GM10248 (cell line): ENCODE data around the gene CYBC1.
"Not testable (repeated sequence)": the region's sequence is repeated elsewhere in the genome, so short reads cannot be mapped to it uniquely, and the experiment has no call there.

Source experiments
- CTCF ChIA-PET: fragments of 300-600 bp; sonication (Branson Sonifier 250); formaldehyde crosslinking; extraction: SDS; loops from one replicate; lab custom pipeline; 2021; ENCODE audit warnings: antibody characterized with exemption; lab: Yijun Ruan, JAX
- POLR2A ChIA-PET: fragments of 350-650 bp; sonication (Branson Sonifier 250); formaldehyde crosslinking; extraction: SDS; loops from one replicate; lab custom pipeline; 2020; ENCODE audit warnings: antibody characterized with exemption; lab: Yijun Ruan, JAX
- DNase-seq: peaks from one replicate; pipeline ENCODE4 v3.0.0; 2012; ENCODE audit errors: extremely low spot score
- TF ChIP-seq, protein P1 (sequence below): IDR thresholded peaks from 2 replicates; pipeline ENCODE4 v1.5.1; 2012; ENCODE audit warnings: mild to moderate bottlenecking, low read depth; ENCODE audit errors: extremely low read depth, missing control alignments, control extremely low read depth

CYBC1 gene

DNA sequence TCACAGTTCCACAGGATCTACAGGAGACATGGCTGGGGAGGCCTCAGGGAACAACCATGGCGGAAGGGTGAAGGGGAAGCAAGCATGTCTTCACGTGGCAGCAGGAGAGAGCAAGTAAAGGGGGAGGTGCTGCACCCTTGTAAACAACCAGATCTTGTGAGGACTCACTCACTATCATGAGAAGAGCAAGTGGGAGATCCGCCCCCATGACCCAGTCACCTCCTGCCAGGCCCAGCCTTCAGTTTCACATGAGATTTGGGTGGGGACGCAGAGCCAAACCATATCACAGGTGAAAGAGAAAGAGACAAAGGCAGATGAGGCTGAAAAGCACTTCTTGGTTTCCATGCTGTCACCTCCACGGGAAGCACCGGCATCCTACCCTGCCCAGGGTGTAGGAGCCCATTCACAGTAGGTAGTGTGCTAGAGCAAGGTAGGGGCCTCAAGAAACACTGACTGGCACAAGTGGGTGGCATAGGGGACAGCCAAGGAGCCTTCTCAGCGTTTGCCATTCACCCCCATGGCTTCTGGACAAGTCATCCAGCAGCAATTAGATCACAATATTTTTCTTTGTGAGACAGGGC lies 14.6 kb upstream of the CYBC1 start:
- ChIA-PET CTCF (no interaction called here), POLR2A (no interaction called here)
- no peak for DNase-seq
- TF ChIP-seq, protein P1, sequence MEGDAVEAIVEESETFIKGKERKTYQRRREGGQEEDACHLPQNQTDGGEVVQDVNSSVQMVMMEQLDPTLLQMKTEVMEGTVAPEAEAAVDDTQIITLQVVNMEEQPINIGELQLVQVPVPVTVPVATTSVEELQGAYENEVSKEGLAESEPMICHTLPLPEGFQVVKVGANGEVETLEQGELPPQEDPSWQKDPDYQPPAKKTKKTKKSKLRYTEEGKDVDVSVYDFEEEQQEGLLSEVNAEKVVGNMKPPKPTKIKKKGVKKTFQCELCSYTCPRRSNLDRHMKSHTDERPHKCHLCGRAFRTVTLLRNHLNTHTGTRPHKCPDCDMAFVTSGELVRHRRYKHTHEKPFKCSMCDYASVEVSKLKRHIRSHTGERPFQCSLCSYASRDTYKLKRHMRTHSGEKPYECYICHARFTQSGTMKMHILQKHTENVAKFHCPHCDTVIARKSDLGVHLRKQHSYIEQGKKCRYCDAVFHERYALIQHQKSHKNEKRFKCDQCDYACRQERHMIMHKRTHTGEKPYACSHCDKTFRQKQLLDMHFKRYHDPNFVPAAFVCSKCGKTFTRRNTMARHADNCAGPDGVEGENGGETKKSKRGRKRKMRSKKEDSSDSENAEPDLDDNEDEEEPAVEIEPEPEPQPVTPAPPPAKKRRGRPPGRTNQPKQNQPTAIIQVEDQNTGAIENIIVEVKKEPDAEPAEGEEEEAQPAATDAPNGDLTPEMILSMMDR: no peak

DNA sequence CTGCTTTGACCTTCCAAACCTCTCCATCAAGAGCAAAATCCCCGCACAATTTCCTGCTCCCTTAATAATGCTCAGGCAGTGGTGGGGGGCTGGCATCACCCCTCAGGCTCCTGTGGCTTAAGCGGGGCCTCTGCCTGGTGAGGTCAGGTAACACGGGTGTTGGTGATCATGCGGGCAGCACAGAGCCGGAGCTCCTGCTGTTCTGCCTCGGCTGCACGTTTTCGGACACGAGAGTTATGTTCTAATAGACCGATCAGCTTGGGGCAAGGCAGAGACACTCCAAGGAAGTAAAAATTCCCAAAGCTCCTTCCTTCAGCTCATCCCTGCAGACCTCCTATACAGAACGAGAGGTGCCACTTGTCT lies 14.0 kb upstream of the CYBC1 start:
- POLR2A ChIA-PET: interaction anchor here (0.6 kb wide), 1 partner anchor 442 kb away, joined by 5 read pairs; the partner anchor contains the start of genes CENPX and LRRC45
- TF ChIP-seq, protein P1: no peak
- CTCF ChIA-PET: no interaction called here
- no peak for DNase-seq

GRCh38 chr17:82463925-82464566 lies 13.5 kb upstream of the CYBC1 start:
- POLR2A ChIA-PET: interaction anchor here (0.6 kb wide), 1 partner anchor 441 kb away, joined by 5 read pairs; the partner anchor contains the start of genes CENPX and LRRC45
- no peak for DNase-seq
- TF ChIP-seq, protein P1: no peak
- CTCF ChIA-PET: interaction anchor here (1.1 to 1.4 kb wide), 2 partner anchors 10 to 90 kb away, joined by 4 to 6 read pairs; no protein-coding TSS in a partner anchor

DNA sequence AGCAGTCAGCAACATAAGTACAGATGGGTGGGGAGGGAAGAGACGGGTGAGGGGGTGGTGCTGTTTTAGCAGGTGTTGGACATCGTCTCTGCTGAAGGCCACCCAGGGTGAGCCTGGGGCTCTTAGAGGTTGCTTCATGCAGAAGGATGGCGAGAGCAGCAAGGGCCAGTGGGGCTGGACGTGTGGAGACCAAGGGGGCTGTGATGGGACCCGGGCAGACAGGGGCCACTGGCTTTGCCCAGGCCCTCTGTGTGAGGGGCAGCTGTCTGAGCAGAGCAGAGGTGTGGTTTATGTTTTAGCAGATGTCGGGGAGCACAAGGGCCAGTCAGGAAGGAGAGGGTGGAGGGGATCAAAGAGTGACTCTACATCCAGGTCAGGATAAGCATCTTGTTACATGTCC lies 12.8 kb upstream of the CYBC1 start:
- no peak for DNase-seq
- TF ChIP-seq, protein P1: no peak
- POLR2A ChIA-PET: no interaction called here
- CTCF ChIA-PET: interaction anchor here (1.1 to 1.4 kb wide), 2 partner anchors 10 to 90 kb away, joined by 4 to 6 read pairs; no protein-coding TSS in a partner anchor

DNA sequence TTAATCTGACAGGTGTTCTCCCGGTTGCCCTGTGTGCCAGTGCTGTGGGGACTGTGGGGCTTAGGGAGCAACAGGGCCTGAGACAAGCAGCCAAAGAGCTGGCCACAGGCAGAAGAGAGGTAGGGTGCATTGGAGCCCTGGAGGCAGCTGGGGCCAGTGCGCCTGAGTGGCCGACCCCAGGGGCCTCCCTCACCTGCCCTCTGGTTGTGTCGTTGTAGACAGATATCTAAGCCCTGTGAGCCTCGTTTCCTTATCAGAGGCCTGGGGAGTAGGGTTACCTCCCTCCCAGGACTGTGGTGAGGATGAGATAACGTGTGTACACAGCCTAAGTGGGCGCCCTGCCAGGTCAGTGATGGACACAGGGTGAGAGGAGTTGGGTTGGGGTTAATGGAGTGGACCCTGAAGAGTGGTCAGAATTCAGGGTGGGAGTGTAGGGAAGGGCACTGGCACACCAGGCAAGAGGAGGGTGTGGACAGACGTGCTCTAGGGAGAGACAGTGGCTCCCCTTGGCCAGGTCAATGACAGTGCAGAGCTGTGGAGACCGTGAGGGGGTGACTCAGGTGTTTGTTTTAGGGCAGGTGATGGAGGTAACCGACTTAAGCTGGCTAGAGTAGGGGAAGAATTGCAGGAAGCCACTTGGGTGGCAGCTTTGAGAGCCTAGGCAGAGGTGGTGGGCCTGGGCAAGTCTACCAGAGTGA lies 11.4 kb upstream of the CYBC1 start:
- CTCF ChIA-PET: interaction anchor here (0.9 kb wide), 1 partner anchor 89 kb away, joined by 4 read pairs; no protein-coding TSS in a partner anchor
- POLR2A ChIA-PET: interaction anchor here (0.5 kb wide), 1 partner anchor 9 kb away, joined by 4 read pairs; no protein-coding TSS in a partner anchor
- TF ChIP-seq, protein P1: no peak
- no peak for DNase-seq

- CTCF ChIA-PET: interaction anchor here (0.7 kb wide), 1 partner anchor 30 kb away, joined by 3 read pairs; no protein-coding TSS in a partner anchor
- POLR2A ChIA-PET: not testable (repeated sequence)
Observed at GRCh38 chr17:82459936-82460335, 9.4 kb upstream of the CYBC1 start.

More at GRCh38 chr17:82459936-82460335, 9.4 kb upstream of the CYBC1 start:
- not testable (repeated sequence) for DNase-seq
